ACC112 (cell line): ENCODE results near the gene CBX8.

Experiments
- H2AFZ ChIP-seq: fragments of 200-600 bp; sonication (generic); one replicate; pipeline ENCODE4 v1.6.0; 2017; ENCODE audit warnings: antibody characterized with exemption, low read length; ENCODE audit not compliant: unreplicated experiment
- H3K27ac ChIP-seq: fragments of 200-600 bp; sonication (generic); 2 replicates; pipeline ENCODE4 v1.5.1; 2014; ENCODE audit warnings: low read depth, mild to moderate bottlenecking, antibody characterized with exemption, low read length, moderate library complexity
- H3K27me3 ChIP-seq: fragments of 200-600 bp; sonication (generic); 2 replicates; pipeline ENCODE4 v1.6.1; 2014; ENCODE audit warnings: mild to moderate bottlenecking, antibody characterized with exemption, low read length, moderate library complexity, mixed read lengths; ENCODE audit not compliant: insufficient read depth
- H3K36me3 ChIP-seq: fragments of 200-600 bp; sonication (generic); 2 replicates; pipeline ENCODE4 v1.6.1; 2016; ENCODE audit warnings: mild to moderate bottlenecking, antibody characterized with exemption, low read length, moderate library complexity, mixed read lengths; ENCODE audit not compliant: insufficient read depth
- H3K4me1 ChIP-seq: fragments of 200-600 bp; sonication (generic); one replicate; pipeline ENCODE4 v1.6.1; 2016; ENCODE audit warnings: low read length, mixed read lengths; ENCODE audit not compliant: insufficient read depth, unreplicated experiment, control insufficient read depth
- H3K4me3 ChIP-seq: fragments of 200-600 bp; sonication (generic); 2 replicates; pipeline ENCODE4 v1.5.1; 2014; ENCODE audit warnings: mild to moderate bottlenecking, low read depth, low read length
- H3K79me2 ChIP-seq: fragments of 200-600 bp; sonication (generic); one replicate; pipeline ENCODE4 v1.6.0; 2016; ENCODE audit warnings: low read length; ENCODE audit not compliant: control insufficient read depth, unreplicated experiment, insufficient read depth

The CBX8 gene

GRCh38 chr17:79781012-79781650 lies 15.7 kb downstream of the CBX8 start:
- Histone ChIP-seq H3K79me2 (no peaks in the 10 kb centered on the region), H3K36me3 (no peaks in the 10 kb centered on the region), H3K27ac (no peak overlapping the region), H3K4me3 (no peak overlapping the region), H3K4me1 (no peaks in the 10 kb centered on the region), H3K27me3 (peaks cover 20% of the 10 kb centered on the region), H2AFZ (no peak overlapping the region)

GRCh38 chr17:79779661-79780365 lies 17.1 kb downstream of the CBX8 start:
- Histone ChIP-seq H3K4me1 (no peaks in the 10 kb centered on the region), H3K36me3 (no peaks in the 10 kb centered on the region), H2AFZ (no peak overlapping the region), H3K27me3 (peaks cover 33% of the 10 kb centered on the region), H3K4me3 (no peak overlapping the region), H3K79me2 (no peaks in the 10 kb centered on the region), H3K27ac (no peak overlapping the region)

- no peak overlapping the region for H3K27ac ChIP-seq
Observed at GRCh38 chr17:79779084-79779529, 17.8 kb downstream of the CBX8 start.

GRCh38 chr17:79778504-79779083 lies 18.3 kb downstream of the CBX8 start:
- no peak overlapping the region for H3K27ac ChIP-seq
- H3K79me2 ChIP-seq: no peaks in the 10 kb centered on the region

More at GRCh38 chr17:79779084-79779529, 17.8 kb downstream of the CBX8 start:
- Histone ChIP-seq H3K4me1 (no peaks in the 10 kb centered on the region), H2AFZ (no peak overlapping the region), H3K36me3 (no peaks in the 10 kb centered on the region), H3K27me3 (peaks cover 40% of the 10 kb centered on the region), H3K79me2 (no peaks in the 10 kb centered on the region), H3K4me3 (peak overlapping the region; percentile 80)

GRCh38 chr17:79777894-79778503 lies 18.9 kb downstream of the CBX8 start, which contains the start of gene CBX2:
CBX2 (plus strand) TSS chr17:79778148; CDS start chr17:79778236, 88 bp downstream.
- Histone ChIP-seq H3K27me3 (peaks cover 50% of the 10 kb centered on the region), H3K4me1 (no peaks in the 10 kb centered on the region), H3K4me3 (peak within 1 kb of the TSS; percentile 80), H3K79me2 (no peaks in the 10 kb centered on the region), H3K36me3 (no peaks in the 10 kb centered on the region), H2AFZ (peak within 1 kb of the TSS; percentile 76), H3K27ac (no peak within 1 kb of the TSS)

More at GRCh38 chr17:79778504-79779083, 18.3 kb downstream of the CBX8 start:
- Histone ChIP-seq H3K36me3 (no peaks in the 10 kb centered on the region), H3K27me3 (peaks cover 45% of the 10 kb centered on the region), H2AFZ (peak overlapping the region; percentile 76), H3K4me3 (peak overlapping the region; percentile 80), H3K4me1 (no peaks in the 10 kb centered on the region)

- no peak overlapping the region for H3K27ac ChIP-seq
- H3K4me3 ChIP-seq: peak overlapping the region; percentile 75
- no peaks in the 10 kb centered on the region for H3K36me3 ChIP-seq
- H3K27me3 ChIP-seq: peaks cover 55% of the 10 kb centered on the region
- H3K79me2 ChIP-seq: no peaks in the 10 kb centered on the region
- no peak overlapping the region for H2AFZ ChIP-seq
- no peaks in the 10 kb centered on the region for H3K4me1 ChIP-seq
Observed at GRCh38 chr17:79777120-79777893, 19.6 kb downstream of the CBX8 start.

GRCh38 chr17:79776376-79777119 lies 20.3 kb downstream of the CBX8 start:
- Histone ChIP-seq H3K4me3 (no peak overlapping the region), H3K27me3 (peaks cover 59% of the 10 kb centered on the region), H3K27ac (no peak overlapping the region), H3K36me3 (no peaks in the 10 kb centered on the region), H2AFZ (no peak overlapping the region), H3K79me2 (no peaks in the 10 kb centered on the region), H3K4me1 (no peaks in the 10 kb centered on the region)

GRCh38 chr17:79775632-79776031 lies 21.2 kb downstream of the CBX8 start:
- H3K27ac ChIP-seq: no peak overlapping the region
- no peaks in the 10 kb centered on the region for H3K79me2 ChIP-seq
- peaks cover 59% of the 10 kb centered on the region for H3K27me3 ChIP-seq
- H3K4me3 ChIP-seq: no peak overlapping the region
- H3K4me1 ChIP-seq: no peaks in the 10 kb centered on the region
- no peaks in the 10 kb centered on the region for H3K36me3 ChIP-seq
- no peak overlapping the region for H2AFZ ChIP-seq

GRCh38 chr17:79774561-79774975 lies 22.3 kb downstream of the CBX8 start:
- no peaks in the 10 kb centered on the region for H3K4me1 ChIP-seq
- peaks cover 59% of the 10 kb centered on the region for H3K27me3 ChIP-seq
- H3K27ac ChIP-seq: no peak overlapping the region
- H3K36me3 ChIP-seq: no peaks in the 10 kb centered on the region
- H3K4me3 ChIP-seq: no peak overlapping the region
- no peak overlapping the region for H2AFZ ChIP-seq
- no peaks in the 10 kb centered on the region for H3K79me2 ChIP-seq
